NCI-H446 treated with DMSO at 0.1 percent for 48 hours (cell line): ENCODE results near the gene HK2.
"Not testable (repeated sequence)": the region's sequence is repeated elsewhere in the genome, so short reads cannot be mapped to it uniquely, and the experiment has no call there.

Experiments used
- DNase-seq: peaks from one replicate; lab custom pipeline; 2025; lab: John Stamatoyannopoulos, UW

HK2 gene

GRCh38 chr2:74877376-74877775 lies 43.4 kb downstream of the HK2 start:
- no peak for DNase-seq

DNA sequence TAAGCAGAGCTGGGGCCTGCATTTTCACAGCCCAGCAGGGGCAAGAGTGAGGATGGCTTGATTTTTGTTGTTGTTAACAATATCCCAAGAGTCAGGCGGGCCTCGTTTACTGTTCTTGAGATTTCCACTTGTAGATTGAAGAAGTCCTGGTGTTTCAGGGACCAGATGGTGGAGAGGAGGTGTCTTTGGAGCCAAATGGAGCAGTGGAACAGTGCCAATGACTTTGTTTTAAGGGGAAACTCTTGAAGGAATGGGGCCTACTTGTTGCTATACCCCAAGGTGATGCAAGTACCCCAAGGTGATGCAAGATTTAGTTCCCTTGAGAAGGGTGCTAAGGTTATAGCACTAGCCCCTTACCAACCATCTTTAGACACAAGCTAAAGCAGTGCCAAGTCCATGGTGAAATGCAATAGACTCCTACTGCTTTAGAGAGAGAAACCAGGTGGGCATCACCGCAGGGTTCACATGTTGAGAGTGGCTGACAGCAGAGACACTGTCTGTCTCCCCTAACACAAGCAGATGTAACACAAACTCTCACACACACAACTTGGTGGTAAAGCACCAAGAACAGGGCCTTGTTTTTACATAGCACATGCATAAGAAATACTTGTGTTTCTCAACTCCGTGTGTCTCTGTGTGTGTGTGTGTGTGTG lies 44.0 kb downstream of the HK2 start:
- no peak for DNase-seq

DNA sequence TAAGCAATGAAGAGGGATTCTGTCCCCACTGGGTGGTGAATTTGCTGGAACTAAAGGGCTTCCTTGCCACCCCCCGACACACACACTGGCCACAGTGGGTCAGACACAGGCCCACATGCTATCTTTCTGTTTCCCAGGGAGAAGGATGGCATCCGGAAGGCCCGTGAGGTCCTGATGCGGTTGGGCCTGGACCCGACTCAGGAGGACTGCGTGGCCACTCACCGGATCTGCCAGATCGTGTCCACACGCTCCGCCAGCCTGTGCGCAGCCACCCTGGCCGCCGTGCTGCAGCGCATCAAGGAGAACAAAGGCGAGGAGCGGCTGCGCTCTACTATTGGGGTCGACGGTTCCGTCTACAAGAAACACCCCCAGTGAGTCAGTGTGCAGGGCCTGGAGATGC lies 44.6 kb downstream of the HK2 start:
- no peak for DNase-seq

DNA sequence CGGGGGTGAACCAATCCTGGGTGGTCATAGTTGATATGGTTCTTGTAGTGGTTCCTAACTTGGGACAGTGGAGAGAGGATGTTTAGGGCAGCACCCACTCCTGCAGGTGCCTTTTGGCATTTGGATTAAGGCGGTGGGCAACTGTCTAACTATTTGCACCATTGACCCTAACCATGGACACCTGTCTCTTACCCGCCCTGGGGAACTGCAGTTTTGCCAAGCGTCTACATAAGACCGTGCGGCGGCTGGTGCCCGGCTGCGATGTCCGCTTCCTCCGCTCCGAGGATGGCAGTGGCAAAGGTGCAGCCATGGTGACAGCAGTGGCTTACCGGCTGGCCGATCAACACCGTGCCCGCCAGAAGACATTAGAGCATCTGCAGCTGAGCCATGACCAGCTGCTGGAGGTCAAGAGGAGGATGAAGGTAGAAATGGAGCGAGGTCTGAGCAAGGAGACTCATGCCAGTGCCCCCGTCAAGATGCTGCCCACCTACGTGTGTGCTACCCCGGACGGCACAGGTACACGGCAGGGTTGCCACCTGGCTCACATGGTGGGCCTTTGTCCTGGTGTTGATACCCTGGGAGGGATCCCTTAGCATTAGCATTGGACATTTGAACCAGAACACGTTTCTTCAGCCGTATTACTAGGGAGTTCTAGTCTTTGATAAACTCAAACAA lies 46.3 kb downstream of the HK2 start:
- no peak for DNase-seq

GRCh38 chr2:74881176-74881575 lies 47.2 kb downstream of the HK2 start:
- no peak for DNase-seq

DNA sequence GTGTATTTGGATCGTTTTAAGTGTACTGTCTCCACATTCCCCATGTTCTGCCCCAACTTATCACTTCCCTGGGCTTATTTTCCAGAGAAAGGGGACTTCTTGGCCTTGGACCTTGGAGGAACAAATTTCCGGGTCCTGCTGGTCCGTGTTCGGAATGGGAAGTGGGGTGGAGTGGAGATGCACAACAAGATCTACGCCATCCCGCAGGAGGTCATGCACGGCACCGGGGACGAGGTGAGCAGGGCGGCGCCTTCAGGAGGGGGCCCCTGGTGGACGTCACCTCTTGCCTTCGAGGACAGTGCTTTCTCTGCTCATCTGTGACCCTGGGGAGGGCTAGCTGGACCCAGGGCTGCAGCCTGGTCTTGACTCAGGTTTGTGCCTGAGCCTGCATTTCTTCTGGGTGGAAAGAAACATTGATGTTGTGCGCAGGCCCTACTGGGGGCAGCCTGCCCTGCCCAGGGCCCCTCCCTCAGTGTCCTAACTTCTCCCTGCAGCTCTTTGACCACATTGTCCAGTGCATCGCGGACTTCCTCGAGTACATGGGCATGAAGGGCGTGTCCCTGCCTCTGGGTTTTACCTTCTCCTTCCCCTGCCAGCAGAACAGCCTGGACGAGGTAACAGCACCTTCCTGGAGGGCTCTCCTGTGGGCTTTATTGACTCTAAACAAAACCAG lies 47.8 kb downstream of the HK2 start:
- no peak for DNase-seq

DNA sequence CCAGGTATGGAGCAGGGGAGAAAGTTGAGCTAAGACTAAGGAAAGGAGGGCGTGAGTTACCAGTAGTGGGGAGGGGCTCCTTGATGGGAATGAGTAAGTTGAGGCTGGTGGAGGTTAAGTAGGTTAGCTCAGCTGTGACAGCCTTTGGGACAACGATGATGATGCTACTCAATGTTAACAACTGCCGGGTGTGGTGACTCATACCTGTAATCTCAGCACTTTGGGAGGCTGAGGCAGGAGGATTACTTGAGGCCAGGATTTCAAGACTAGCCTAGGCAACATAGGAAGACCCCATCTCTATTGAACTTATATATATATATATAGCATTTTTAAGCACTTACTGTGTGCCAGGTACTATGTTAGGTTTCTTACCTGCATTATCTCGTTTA lies 48.4 kb downstream of the HK2 start:
- DNase-seq, result no peak

DNA sequence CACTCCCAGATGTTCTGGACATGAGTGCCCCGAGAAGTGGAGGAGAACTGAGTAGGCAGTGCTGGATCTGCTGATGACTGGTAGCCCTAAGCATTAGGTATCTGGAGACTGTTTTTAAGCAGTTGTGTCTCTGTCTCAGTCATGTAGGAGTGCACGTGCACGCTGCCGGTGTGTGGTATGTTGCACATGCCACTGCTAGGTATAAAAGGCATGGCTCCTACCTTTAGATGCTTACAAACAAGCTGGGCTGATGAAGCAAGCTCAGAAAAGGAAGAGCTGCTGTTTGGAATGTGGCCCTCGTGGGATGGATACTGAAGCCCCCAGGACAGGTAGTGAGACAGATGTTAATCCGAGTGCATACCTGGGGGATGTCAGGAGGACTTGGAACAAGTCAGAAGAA lies 49.1 kb downstream of the HK2 start:
- DNase-seq, result no peak

- DNase-seq, result no peak
Observed at GRCh38 chr2:74884118-74884762, 50.3 kb downstream of the HK2 start.

DNA sequence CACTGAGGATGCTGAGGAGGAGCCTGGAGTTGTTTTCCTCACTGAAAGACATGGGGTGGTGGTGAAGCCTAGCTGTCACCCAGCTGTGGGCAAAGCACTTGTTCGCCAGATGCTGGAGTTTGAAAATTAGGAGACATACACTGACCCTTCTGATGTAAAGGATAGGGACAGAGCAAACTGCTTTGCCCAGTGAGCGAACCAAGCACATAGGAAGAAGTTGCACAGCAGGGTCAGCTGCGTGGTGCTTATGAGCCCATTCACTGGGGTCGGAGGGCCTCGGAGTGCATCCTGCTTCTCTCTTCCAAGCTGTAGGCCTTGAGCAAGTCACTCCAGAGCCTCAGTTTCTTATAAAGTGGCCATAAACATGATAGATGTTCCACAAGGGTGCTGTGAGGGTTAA lies 50.9 kb downstream of the HK2 start:
- no peak for DNase-seq

- DNase-seq, result no peak
Observed at GRCh38 chr2:74886251-74886650, 52.3 kb downstream of the HK2 start.

- no peak for DNase-seq
Observed at GRCh38 chr2:74886811-74887210, 52.9 kb downstream of the HK2 start.

GRCh38 chr2:74887445-74887951 lies 53.6 kb downstream of the HK2 start:
- no peak for DNase-seq

DNA sequence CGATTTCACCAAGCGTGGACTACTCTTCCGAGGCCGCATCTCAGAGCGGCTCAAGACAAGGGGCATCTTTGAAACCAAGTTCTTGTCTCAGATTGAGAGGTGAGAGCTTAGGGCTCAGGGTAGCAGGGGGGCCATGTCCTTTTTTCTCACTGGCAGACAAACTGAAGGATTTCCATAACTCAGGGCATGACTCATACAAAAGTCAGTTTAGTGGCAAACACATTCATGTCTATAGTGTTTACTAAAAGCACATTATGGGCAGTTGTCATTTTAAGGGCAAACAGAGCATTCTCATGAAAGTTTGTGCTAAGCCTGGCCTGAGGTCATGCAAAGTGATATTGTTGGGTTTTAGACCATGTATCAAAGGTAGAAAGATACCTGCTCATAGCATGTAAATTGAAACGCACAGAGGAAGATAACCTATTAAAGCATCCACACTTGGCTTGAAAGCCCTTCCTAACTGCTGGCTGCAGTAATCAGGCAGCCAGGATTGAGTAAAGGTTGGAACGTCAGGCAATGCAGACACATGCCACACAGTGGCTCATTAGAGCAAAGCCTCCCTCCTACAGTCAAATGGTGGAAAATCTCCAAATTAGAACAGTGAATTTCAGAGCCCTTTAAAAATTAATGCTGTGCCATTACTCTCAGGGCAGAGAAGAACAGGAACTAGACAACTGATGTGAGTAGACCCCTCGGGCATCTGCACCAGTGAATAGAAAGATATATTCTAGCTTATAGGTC lies 54.2 kb downstream of the HK2 start:
- no peak for DNase-seq

- no peak for DNase-seq
Observed at GRCh38 chr2:74889159-74889558, 55.2 kb downstream of the HK2 start.

DNA sequence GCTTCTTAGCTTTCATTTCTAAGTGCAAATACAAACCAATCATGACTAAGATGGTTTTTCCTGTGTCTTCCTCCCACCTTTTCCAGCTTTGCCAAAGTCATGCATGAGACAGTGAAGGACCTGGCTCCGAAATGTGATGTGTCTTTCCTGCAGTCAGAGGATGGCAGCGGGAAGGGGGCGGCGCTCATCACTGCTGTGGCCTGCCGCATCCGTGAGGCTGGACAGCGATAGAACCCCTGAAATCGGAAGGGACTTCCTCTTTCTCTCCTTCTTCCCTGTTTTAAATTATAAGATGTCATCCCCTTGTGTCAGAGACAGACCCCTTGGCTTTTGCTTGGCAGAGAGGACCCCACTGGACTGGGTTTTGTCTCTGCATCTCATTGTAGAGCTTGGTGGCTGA lies 56.8 kb downstream of the HK2 start:
- DNase-seq, result no peak

GRCh38 chr2:74891136-74891764 lies 57.3 kb downstream of the HK2 start:
- DNase-seq, result no peak

- DNase-seq, result not testable (repeated sequence)
Observed at GRCh38 chr2:74891816-74892215, 57.9 kb downstream of the HK2 start.

DNA sequence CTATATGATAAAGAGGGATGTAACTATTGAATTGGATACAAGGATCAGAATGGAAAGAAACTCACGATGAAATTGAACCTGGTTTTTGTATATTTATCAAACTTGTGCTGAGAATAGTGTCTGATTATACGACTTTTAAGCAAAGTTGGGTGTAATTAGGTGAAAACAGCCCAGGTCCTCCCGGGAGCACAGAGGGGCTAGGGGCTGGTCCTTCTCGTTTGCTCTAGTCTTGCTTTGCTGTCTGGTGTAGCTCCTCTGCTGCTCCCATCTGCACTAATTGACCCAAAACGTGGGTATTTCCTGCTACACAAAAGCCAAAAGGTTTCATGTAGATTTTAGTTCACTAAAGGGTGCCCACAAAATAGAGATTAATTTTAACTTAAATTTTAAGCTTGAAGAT lies 58.7 kb downstream of the HK2 start:
- no peak for DNase-seq

- no peak for DNase-seq
Observed at GRCh38 chr2:74893332-74893731, 59.4 kb downstream of the HK2 start.

GRCh38 chr2:74894272-74894981 lies 60.5 kb downstream of the HK2 start:
- DNase-seq, result no peak
